ENCODE data around the gene RANBP1. TPM values are rescaled to one million over a fixed set of nuclear protein-coding genes. Genes with fewer than 3 reads are reported as not detected.

RANBP1 gene
- total RNA-seq, 4 donors from 2014 or later: 135 to 238 (median 176) TPM

DNA sequence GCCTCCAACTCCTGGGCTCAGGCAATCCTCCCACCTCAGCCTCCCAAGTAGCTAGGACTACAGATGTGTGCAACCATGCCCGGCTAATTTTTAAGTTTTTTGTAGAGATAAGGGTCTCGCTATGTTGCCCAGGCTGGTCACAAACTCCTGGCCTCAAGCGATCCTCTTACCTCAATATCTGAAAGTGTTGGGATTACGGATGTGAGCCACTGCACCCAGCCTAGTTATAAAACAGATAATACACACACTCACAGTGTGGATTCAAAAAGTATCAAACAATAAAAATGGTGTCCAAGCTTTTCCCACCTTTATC lies 35.3 kb downstream of the RANBP1 start:
- no peaks in the 10 kb centered on the region for H3K9me3 ChIP-seq
- DNase-seq (ENCODE audit: low spot score in 2 of 2): no peak
- H3K4me3 ChIP-seq: no peak overlapping the region
- H3K36me3 ChIP-seq: peaks cover 0 to 20% (median 0%) of the 10 kb centered on the region in 3 donors
- TF ChIP-seq EP300 (IDR thresholded peaks at IDR 0.05) (no peak), POLR2A (IDR thresholded peaks at IDR 0.05) (no peak)
- TF ChIP-seq, protein P1, sequence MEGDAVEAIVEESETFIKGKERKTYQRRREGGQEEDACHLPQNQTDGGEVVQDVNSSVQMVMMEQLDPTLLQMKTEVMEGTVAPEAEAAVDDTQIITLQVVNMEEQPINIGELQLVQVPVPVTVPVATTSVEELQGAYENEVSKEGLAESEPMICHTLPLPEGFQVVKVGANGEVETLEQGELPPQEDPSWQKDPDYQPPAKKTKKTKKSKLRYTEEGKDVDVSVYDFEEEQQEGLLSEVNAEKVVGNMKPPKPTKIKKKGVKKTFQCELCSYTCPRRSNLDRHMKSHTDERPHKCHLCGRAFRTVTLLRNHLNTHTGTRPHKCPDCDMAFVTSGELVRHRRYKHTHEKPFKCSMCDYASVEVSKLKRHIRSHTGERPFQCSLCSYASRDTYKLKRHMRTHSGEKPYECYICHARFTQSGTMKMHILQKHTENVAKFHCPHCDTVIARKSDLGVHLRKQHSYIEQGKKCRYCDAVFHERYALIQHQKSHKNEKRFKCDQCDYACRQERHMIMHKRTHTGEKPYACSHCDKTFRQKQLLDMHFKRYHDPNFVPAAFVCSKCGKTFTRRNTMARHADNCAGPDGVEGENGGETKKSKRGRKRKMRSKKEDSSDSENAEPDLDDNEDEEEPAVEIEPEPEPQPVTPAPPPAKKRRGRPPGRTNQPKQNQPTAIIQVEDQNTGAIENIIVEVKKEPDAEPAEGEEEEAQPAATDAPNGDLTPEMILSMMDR (IDR thresholded peaks at IDR 0.05): no peak
- peaks cover 0 to 28% (median 6%) of the 10 kb centered on the region in 4 donors for H3K4me1 ChIP-seq
- H3K27ac ChIP-seq: peak overlapping the region in 1 of 4 donors; percentile 3
- 91 to 94% methylated on average over 4 of the region's 4 CpGs for WGBS, 2 donors
- peaks cover 0 to 24% of the 10 kb centered on the region in 2 donors for H3K27me3 ChIP-seq

DNA sequence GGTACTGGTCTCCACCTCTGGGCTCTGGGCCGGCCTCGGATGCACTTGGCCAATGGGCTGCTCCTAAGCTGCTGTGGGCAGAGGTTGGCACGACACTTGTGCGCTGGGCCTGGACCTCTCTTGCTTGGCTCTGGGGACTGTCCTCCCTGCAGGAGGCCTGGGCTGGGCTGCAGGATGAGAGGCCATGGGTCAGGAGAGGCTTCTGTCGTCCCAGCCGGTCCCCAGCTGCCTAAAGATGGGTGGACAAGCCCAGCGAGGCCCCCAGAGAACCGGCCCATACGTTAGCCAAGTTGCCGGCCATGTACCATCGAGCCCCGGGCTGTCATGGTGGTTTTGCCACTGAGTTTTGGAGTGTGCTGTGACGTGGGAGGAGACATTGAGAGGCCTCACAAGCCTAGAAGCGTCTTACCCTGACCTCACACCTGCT lies 36.6 kb downstream of the RANBP1 start:
- Histone ChIP-seq H3K27me3 (peaks cover 0 to 31% of the 10 kb centered on the region in 2 donors), H3K4me1 (peaks cover 0 to 20% (median 6%) of the 10 kb centered on the region in 4 donors), H3K27ac (no peak overlapping the region), H3K4me3 (no peak overlapping the region), H3K9me3 (no peaks in the 10 kb centered on the region), H3K36me3 (peaks cover 0 to 8% (median 0%) of the 10 kb centered on the region in 3 donors)
- 72 to 78% methylated on average over 4 to 14 of the region's 14 CpGs for WGBS, 2 donors
- no peak for TF ChIP-seq POLR2A (IDR thresholded peaks at IDR 0.05)
- TF ChIP-seq, protein P1 (IDR thresholded peaks at IDR 0.05): no peak
- no peak for DNase-seq (ENCODE audit: low spot score in 2 of 2)

DNA sequence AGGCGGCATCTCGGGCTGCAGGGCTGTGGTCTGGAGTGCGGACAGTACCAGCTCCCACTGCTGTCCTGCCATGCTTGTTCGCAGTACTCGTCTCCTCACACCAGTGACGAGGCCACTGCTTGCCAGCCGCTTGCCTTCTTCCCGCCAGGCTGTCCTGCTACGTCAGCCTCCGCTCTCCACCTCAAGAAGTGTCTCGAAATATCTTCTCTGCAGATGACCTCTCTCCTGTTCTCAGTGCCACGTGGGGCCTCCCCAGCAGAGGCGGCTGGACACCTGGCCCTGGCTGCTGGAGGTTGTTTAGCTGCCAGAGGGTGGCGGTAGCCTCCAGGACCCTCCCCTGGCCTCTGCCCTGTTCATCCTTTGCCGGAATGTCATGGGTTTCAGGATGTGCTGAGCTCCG lies 38.0 kb downstream of the RANBP1 start:
- TF ChIP-seq, protein P1 (IDR thresholded peaks at IDR 0.05): no peak
- TF ChIP-seq POLR2A (IDR thresholded peaks at IDR 0.05): no peak
- TF ChIP-seq EP300 (IDR thresholded peaks at IDR 0.05): no peak
- peaks cover 0 to 20% (median 6%) of the 10 kb centered on the region in 4 donors for H3K4me1 ChIP-seq
- peaks cover 0 to 43% of the 10 kb centered on the region in 2 donors for H3K27me3 ChIP-seq
- DNase-seq (ENCODE audit: low spot score in 2 of 2): no peak
- no peak overlapping the region for H3K4me3 ChIP-seq
- WGBS, 2 donors: 56 to 67% methylated on average over 13 to 16 of the region's 16 CpGs
- H3K27ac ChIP-seq: peak overlapping the region in 2 of 4 donors; percentile 54 to 67
- H3K9me3 ChIP-seq: no peaks in the 10 kb centered on the region
- H3K36me3 ChIP-seq: no peaks in the 10 kb centered on the region

DNA sequence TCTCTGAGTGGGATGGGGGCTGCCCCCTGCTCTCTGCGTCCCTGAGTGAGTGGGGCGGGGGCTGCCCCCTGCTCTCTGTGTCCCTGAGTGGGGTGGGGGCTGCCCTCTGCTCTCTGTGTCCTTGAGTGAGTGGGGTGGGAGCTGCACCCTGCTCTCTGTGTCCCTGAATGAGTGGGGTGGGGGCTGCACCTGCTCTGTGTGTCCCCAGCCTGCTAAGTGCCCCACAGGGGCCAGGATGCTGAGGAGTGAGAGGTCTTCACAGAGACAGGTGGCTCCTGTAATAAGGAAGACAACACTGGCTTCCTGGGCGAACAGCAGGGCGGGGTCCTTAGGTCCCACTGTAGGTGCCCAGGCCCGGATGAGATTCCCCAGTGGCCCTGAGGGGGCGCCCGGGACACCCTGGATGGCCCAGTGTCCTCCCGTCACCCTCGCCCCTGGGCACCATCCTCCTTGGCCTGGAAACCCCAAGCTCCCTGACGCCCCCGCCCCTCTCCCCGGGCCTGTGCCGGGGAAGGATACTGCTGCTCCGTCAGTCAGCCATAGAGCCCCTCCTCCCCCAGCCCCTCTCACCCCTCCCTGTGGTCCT lies 38.8 kb downstream of the RANBP1 start:
- Histone ChIP-seq H3K4me1 (peaks cover 0 to 20% (median 6%) of the 10 kb centered on the region in 4 donors), H3K9me3 (no peaks in the 10 kb centered on the region), H3K4me3 (peak overlapping the region in 1 of 4 donors; percentile 36), H3K36me3 (no peaks in the 10 kb centered on the region), H3K27me3 (peaks cover 0 to 43% of the 10 kb centered on the region in 2 donors), H3K27ac (peak overlapping the region in 2 of 4 donors; percentile 54 to 67)
- DNase-seq (ENCODE audit: low spot score in 2 of 2): no peak
- 47 to 52% methylated on average over 5 to 12 of the region's 14 CpGs for WGBS, 2 donors
- TF ChIP-seq POLR2A (IDR thresholded peaks at IDR 0.05) (no peak), EP300 (IDR thresholded peaks at IDR 0.05) (no peak)
- TF ChIP-seq, protein P1 (IDR thresholded peaks at IDR 0.05): no peak

DNA sequence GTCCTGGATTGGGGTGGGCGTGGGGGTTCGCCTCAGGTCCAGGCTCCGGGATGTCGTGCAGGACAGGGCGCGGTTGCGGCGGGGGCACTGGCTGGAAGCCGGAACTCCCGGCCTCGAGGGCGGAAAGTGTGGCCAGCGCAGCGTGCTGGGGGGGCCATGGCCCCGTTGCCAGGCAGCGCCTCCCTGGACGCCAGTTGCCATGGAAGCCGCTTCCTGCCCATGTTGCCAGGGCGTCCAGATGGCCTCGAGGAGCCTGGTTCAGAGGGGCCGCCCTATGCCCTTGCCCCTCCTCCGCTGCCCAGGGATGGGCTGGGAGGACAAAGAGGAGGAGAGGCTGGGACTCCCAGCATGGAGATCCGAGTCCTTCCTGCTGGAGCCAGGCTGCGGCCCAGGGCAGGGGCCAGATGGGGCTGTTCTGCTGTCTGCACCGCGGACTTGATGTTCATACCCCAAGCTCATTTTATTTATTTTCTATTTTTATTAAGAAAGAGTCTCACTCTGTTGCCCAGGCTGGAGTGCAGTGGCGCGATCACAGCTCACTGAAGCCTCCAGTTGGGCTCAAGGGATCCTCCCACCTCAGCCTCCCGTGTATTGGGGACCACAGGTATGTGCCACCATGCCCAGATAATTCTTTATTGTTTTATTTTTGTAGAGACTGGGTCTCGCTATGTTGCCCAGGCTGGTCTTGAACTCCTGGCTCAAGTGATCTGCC lies 39.6 kb downstream of the RANBP1 start:
- peak overlapping the region in 1 of 4 donors; percentile 36 for H3K4me3 ChIP-seq
- H3K27ac ChIP-seq: peak overlapping the region in 2 of 4 donors; percentile 54 to 67
- H3K4me1 ChIP-seq: peaks cover 0 to 20% (median 6%) of the 10 kb centered on the region in 4 donors
- TF ChIP-seq, protein P1 (IDR thresholded peaks at IDR 0.05): no peak
- no peak for TF ChIP-seq EP300 (IDR thresholded peaks at IDR 0.05)
- no peak for TF ChIP-seq POLR2A (IDR thresholded peaks at IDR 0.05)
- no peak for DNase-seq (ENCODE audit: low spot score in 2 of 2)
- no peaks in the 10 kb centered on the region for H3K9me3 ChIP-seq
- no peaks in the 10 kb centered on the region for H3K36me3 ChIP-seq
- WGBS, 2 donors: 32 to 37% methylated on average over 11 to 20 of the region's 30 CpGs
- H3K27me3 ChIP-seq: peaks cover 0 to 43% of the 10 kb centered on the region in 2 donors

All from tibial nerve (tissue), 4 donors.